Neural progenitor cell (in vitro differentiated cells): ENCODE data around the gene GCK.

Source experiments
- EZH2 ChIP-seq: fragments of 200-600 bp; sonication (generic); IDR thresholded peaks from 2 replicates; pipeline ENCODE4 v1.6.1; 2017; ENCODE audit warnings: antibody characterized with exemption, mild to moderate bottlenecking, moderate library complexity
- EZH2phosphoT487 ChIP-seq: fragments of 200-600 bp; sonication (generic); IDR thresholded peaks from 2 replicates; pipeline ENCODE4 v1.6.1; 2017; ENCODE audit warnings: antibody characterized with exemption
- TF ChIP-seq, protein P1 (sequence below): fragments of 200-600 bp; sonication (generic); IDR thresholded peaks from 2 replicates; pipeline ENCODE4 v1.5.1; 2017; ENCODE audit warnings: antibody characterized with exemption, mild to moderate bottlenecking

GRCh38 chr7:44142028-44142427 lies 47.2 kb downstream of the GCK start:
- TF ChIP-seq, protein P1, sequence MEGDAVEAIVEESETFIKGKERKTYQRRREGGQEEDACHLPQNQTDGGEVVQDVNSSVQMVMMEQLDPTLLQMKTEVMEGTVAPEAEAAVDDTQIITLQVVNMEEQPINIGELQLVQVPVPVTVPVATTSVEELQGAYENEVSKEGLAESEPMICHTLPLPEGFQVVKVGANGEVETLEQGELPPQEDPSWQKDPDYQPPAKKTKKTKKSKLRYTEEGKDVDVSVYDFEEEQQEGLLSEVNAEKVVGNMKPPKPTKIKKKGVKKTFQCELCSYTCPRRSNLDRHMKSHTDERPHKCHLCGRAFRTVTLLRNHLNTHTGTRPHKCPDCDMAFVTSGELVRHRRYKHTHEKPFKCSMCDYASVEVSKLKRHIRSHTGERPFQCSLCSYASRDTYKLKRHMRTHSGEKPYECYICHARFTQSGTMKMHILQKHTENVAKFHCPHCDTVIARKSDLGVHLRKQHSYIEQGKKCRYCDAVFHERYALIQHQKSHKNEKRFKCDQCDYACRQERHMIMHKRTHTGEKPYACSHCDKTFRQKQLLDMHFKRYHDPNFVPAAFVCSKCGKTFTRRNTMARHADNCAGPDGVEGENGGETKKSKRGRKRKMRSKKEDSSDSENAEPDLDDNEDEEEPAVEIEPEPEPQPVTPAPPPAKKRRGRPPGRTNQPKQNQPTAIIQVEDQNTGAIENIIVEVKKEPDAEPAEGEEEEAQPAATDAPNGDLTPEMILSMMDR, result no peak
- TF ChIP-seq EZH2 (no peak), EZH2phosphoT487 (no peak)
